GM20000 (cell line): ENCODE data around the gene CAVIN2.

Source experiments
- DNase-seq: peaks from one replicate; pipeline ENCODE4 v3.0.0; 2012; ENCODE audit warnings: low spot score
- TF ChIP-seq, protein P1 (sequence below): IDR thresholded peaks from 2 replicates; pipeline ENCODE4 v1.5.1; 2012; ENCODE audit warnings: mild to moderate bottlenecking, control low read depth; ENCODE audit errors: extremely low read depth, missing control alignments

Gene CAVIN2, protein sequence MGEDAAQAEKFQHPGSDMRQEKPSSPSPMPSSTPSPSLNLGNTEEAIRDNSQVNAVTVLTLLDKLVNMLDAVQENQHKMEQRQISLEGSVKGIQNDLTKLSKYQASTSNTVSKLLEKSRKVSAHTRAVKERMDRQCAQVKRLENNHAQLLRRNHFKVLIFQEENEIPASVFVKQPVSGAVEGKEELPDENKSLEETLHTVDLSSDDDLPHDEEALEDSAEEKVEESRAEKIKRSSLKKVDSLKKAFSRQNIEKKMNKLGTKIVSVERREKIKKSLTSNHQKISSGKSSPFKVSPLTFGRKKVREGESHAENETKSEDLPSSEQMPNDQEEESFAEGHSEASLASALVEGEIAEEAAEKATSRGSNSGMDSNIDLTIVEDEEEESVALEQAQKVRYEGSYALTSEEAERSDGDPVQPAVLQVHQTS

DNA sequence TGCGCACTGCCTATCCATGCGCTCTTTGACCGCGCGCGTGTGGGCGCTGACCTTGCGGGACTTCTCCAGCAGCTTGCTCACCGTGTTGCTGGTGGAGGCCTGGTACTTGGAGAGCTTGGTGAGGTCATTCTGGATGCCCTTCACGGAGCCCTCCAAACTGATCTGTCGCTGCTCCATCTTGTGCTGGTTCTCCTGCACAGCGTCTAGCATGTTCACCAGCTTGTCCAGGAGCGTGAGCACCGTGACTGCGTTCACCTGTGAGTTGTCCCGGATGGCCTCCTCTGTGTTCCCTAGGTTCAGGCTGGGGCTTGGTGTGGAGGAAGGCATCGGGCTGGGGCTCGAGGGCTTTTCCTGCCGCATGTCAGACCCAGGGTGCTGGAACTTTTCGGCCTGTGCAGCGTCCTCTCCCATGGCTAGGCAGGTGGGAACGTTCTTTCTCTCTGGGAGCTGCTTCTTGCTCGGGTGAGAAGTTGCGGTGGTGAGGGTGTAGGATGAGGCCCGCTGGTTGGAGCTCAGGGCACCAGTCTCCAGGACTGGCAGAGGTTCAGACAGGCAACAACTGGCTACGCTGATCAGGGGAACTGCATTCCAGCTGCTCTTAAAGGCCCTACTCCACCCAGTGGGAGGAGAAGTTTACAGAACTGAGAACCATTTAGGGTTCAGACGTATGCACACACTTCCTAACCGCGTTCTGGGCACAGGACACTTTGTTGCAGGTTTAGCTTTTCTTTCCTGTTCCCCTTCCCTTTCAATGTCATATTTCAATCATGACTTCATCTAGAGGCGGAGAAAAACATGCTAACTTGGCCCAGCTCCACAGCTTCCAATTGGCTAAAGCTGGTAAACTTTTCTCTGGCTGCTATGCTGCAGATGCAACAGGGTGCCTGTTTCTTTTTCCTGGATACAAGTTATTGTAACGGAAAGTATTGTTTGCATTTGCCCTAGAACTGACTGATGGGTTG is at the start of gene CAVIN2:
TSS of gene CAVIN2 (minus strand) at position 574 of the 962 bp plus-strand sequence. CDS start at position 411, 163 bp downstream.
- TF ChIP-seq, protein P1, sequence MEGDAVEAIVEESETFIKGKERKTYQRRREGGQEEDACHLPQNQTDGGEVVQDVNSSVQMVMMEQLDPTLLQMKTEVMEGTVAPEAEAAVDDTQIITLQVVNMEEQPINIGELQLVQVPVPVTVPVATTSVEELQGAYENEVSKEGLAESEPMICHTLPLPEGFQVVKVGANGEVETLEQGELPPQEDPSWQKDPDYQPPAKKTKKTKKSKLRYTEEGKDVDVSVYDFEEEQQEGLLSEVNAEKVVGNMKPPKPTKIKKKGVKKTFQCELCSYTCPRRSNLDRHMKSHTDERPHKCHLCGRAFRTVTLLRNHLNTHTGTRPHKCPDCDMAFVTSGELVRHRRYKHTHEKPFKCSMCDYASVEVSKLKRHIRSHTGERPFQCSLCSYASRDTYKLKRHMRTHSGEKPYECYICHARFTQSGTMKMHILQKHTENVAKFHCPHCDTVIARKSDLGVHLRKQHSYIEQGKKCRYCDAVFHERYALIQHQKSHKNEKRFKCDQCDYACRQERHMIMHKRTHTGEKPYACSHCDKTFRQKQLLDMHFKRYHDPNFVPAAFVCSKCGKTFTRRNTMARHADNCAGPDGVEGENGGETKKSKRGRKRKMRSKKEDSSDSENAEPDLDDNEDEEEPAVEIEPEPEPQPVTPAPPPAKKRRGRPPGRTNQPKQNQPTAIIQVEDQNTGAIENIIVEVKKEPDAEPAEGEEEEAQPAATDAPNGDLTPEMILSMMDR = no peak
- no peak for DNase-seq

DNA sequence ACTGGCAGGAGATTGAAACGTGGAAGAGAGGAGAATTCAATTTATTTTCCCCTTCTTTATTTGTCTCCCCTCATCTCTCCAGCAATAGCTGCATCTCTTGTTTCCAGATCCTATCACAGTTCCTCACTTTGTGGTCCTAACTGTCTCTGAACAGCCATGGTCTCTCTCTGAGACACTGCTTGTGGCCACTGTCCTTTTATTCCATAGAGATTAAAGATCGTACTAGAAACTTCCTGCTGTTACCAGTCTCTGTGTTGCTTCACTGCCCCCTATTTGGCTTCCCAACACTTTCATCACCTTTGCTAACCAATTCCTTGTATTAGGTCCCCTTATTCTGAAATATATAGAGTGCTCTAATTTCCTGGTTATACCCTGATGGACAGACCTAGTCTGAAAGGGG is 48.9 kb upstream of the CAVIN2 start:
- TF ChIP-seq, protein P1 = no peak
- no peak for DNase-seq

DNA sequence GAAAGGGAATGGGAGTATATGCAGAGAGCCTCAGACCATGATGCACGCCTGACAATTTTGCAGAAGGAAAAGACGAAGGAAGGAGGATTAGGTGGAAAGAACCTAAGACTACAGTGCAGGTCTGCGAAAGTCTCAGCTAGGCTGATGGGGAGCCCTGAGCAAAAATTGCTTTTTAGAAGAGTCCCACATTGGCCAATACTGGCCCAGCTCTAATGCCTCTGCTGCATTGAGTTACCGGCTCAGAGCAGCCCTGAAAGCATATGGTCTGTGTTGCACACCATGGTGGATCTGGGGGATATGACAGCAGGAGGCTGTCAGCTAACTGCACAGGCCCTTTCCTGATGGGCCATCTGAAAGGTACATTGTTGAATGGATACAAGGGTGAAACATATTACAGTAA is 48.3 kb upstream of the CAVIN2 start:
- TF ChIP-seq, protein P1 = no peak
- no peak for DNase-seq

DNA sequence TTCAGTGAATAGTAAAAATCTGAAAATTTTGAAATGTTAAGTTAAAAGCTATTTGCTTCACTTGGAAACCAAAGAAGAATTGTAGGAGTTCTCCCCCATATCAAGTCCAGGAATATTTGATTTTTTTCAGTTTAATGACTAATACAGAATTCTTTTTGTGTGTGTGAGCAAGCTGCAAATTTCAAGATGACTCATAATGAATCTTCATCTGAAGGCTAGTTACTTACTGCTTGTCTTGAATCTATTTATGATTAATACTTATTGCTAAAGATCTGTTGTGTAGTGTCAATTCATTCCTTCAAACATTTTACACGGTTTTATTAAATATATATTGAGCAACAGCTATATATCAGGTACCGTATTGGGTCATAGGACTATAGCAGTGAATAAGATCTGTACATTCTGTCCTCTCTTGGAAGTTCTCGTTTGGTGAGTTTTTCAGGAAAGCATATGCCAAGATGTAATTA is 47.8 kb upstream of the CAVIN2 start:
- no peak for DNase-seq
- TF ChIP-seq, protein P1 = no peak

DNA sequence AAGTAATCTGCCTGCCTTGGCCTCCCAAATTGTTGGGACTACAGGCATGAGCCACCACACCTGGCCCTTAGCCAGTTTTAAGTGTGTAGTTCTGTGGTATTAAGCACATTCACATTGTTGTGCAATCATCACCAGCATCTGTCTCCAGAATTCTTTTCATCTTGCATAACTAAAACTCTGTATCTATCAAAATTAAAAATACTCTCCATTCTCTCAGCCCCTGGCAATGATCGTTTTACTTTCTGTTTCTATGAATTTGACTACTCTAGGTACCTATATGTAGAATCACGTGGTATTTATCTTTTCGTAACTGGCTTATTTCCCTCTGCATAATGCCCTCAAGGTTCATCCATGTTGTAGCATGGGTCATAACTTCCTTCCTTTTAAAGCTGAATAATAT is 45.5 kb upstream of the CAVIN2 start:
- no peak for DNase-seq
- TF ChIP-seq, protein P1 = no peak

DNA sequence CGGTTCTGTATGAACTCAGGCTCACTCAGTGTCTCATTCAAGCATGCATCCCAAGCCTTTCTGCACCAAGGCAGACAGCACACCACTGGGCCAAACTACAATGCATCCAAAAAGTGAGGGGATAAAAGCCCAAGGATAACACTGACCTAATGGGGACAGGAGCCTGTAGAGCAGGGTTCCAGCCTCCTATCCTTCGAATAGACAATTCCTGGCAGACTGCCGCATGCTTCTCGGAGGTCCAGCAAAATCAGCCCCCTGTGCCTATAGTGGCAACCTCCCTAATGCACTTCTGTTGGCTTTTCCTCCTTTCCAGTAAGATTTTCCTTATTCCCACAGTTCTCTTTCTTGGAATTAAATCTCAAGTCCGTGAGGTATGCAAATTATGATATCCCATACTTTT is 44.8 kb upstream of the CAVIN2 start:
- TF ChIP-seq, protein P1 = no peak
- DNase-seq = no peak
